NCI-H187 (cell line): ENCODE data around the gene RAD51B.

Source experiments
- DNase-seq, 2 experiments: peaks; one replicate each; lab custom pipeline; 2025; lab: John Stamatoyannopoulos, UW

Gene RAD51B

GRCh38 chr14:68727315-68728047, 907.9 kb downstream of the RAD51B start:
- no peak for DNase-seq

GRCh38 chr14:68728342-68729106, 908.9 kb downstream of the RAD51B start:
- DNase-seq = no peak

GRCh38 chr14:68729556-68729955, 910.0 kb downstream of the RAD51B start:
- DNase-seq = no peak

GRCh38 chr14:68730348-68730747, 910.8 kb downstream of the RAD51B start:
- DNase-seq = no peak

- no peak for DNase-seq
These were observed 911.3 kb downstream of the RAD51B start for GRCh38 chr14:68730811-68731425.

GRCh38 chr14:68733086-68733914, 913.7 kb downstream of the RAD51B start:
- DNase-seq = no peak

GRCh38 chr14:68734231-68734732, 914.7 kb downstream of the RAD51B start:
- no peak for DNase-seq

- no peak for DNase-seq
These were observed 916.3 kb downstream of the RAD51B start for GRCh38 chr14:68735856-68736255.

- DNase-seq = no peak
These were observed 916.9 kb downstream of the RAD51B start for GRCh38 chr14:68736471-68736871.

- DNase-seq = no peak
These were observed 917.5 kb downstream of the RAD51B start for GRCh38 chr14:68737086-68737485.

GRCh38 chr14:68738559-68738958, 919.0 kb downstream of the RAD51B start:
- DNase-seq = no peak

GRCh38 chr14:68739701-68740100, 920.1 kb downstream of the RAD51B start:
- DNase-seq = no peak

GRCh38 chr14:68740788-68741476, 921.4 kb downstream of the RAD51B start:
- DNase-seq = no peak

GRCh38 chr14:68741477-68741791, 921.9 kb downstream of the RAD51B start:
- no peak for DNase-seq

- no peak for DNase-seq
These were observed 922.4 kb downstream of the RAD51B start for GRCh38 chr14:68741839-68742470.

GRCh38 chr14:68744613-68745012, 925.0 kb downstream of the RAD51B start:
- no peak for DNase-seq

- DNase-seq = no peak
These were observed 927.8 kb downstream of the RAD51B start for GRCh38 chr14:68747393-68747792.

- no peak for DNase-seq
These were observed 928.7 kb downstream of the RAD51B start for GRCh38 chr14:68748260-68748659.

- no peak for DNase-seq
These were observed 929.1 kb downstream of the RAD51B start for GRCh38 chr14:68748691-68749090.

GRCh38 chr14:68749487-68750475, 930.2 kb downstream of the RAD51B start:
- no peak for DNase-seq
